Liver (tissue), 9 donors: ENCODE data around the gene CYB5R4. TPM values are rescaled to one million over a fixed set of nuclear protein-coding genes. Genes with fewer than 3 reads are reported as not detected.
"Not testable (repeated sequence)": the region's sequence is repeated elsewhere in the genome, so short reads cannot be mapped to it uniquely, and the experiment has no call there.

Experiments used
- DNase-seq: peaks from one replicate; pipeline ENCODE4 v3.0.0-alpha.2; 2017; ENCODE audit warnings: low spot score
- H3K27ac ChIP-seq, 2 donors: one replicate each; pipeline ENCODE4 v1.7.0; 2013; ENCODE audit warnings: inconsistent platforms in 2 of 2, low read length in 2 of 2, control low read depth in 1 of 2, low read depth in 1 of 2, mild to moderate bottlenecking in 1 of 2
- H3K27me3 ChIP-seq, 4 donors: one replicate each; pipeline versions ENCODE4 v1.6.1 to v1.7.0; 2013; ENCODE audit warnings: low read length in 3 of 4, inconsistent platforms in 1 of 4, mild to moderate bottlenecking in 1 of 4, moderate library complexity in 1 of 4; ENCODE audit not compliant: control insufficient read depth in 4 of 4, insufficient read depth in 4 of 4
- H3K36me3 ChIP-seq, 4 donors: one replicate each; pipeline versions ENCODE4 v1.6.1 to v1.7.0; 2013; ENCODE audit warnings: low read length in 3 of 4, mild to moderate bottlenecking in 3 of 4, low read depth in 1 of 4, moderate library complexity in 1 of 4; ENCODE audit not compliant: control insufficient read depth in 4 of 4, insufficient read depth in 3 of 4
- H3K4me1 ChIP-seq, 4 donors: one replicate each; pipeline versions ENCODE4 v1.6.1 to v1.7.0; 2013; ENCODE audit warnings: low read length in 3 of 4, mild to moderate bottlenecking in 3 of 4, moderate library complexity in 1 of 4; ENCODE audit not compliant: control insufficient read depth in 4 of 4, insufficient read depth in 4 of 4
- H3K4me3 ChIP-seq, 3 donors: one replicate each; pipeline versions ENCODE4 v1.6.1 to v1.7.0; 2013; ENCODE audit warnings: low read length in 3 of 3, control low read depth in 1 of 3, low read depth in 1 of 3, mild to moderate bottlenecking in 1 of 3
- H3K9ac ChIP-seq, 2 donors: one replicate each; pipeline ENCODE4 v1.7.0; 2013; ENCODE audit warnings: low read length in 2 of 2, mild to moderate bottlenecking in 2 of 2, moderate library complexity in 2 of 2, control low read depth in 1 of 2, low read depth in 1 of 2
- H3K9me3 ChIP-seq, 4 donors: one replicate each; pipeline versions ENCODE4 v1.6.1 to v1.7.0; 2013; ENCODE audit warnings: low read length in 3 of 4; ENCODE audit not compliant: control insufficient read depth in 4 of 4
- CTCF ChIP-seq: fragments of 150-350 bp; IDR thresholded peaks from 2 replicates; pipeline ENCODE4 v1.5.1; 2017; ENCODE audit warnings: improper control_type of control experiment, low read depth, low read length; ENCODE audit not compliant: missing input control
- FOXA1 ChIP-seq: IDR thresholded peaks from 2 replicates; pipeline ENCODE4 v1.6.1; 2016; ENCODE audit warnings: antibody characterized with exemption
- FOXA2 ChIP-seq: IDR thresholded peaks from 2 replicates; pipeline ENCODE4 v1.6.1; 2016; ENCODE audit warnings: antibody characterized with exemption
- GABPA ChIP-seq, 2 donors: IDR thresholded peaks in 1 of 2; conservative IDR thresholded peaks in 1 of 2; 2 replicates each; pipeline ENCODE4 v1.6.1; 2016; ENCODE audit warnings: antibody characterized with exemption in 2 of 2, mild to moderate bottlenecking in 1 of 2, moderate library complexity in 1 of 2
- HNF4A ChIP-seq, 2 donors: conservative IDR thresholded peaks; 2 replicates each; pipeline ENCODE4 v1.6.1; 2016; ENCODE audit warnings: antibody characterized with exemption in 2 of 2, mild to moderate bottlenecking in 2 of 2
- HNF4G ChIP-seq: IDR thresholded peaks from 2 replicates; pipeline ENCODE4 v1.6.1; 2016; ENCODE audit warnings: antibody characterized with exemption
- JUND ChIP-seq, 2 donors: IDR thresholded peaks; 2 replicates each; pipeline ENCODE4 v1.6.1; 2016; ENCODE audit warnings: antibody characterized with exemption in 2 of 2
- NR2F2 ChIP-seq: IDR thresholded peaks from 2 replicates; pipeline ENCODE4 v1.6.1; 2016; ENCODE audit warnings: antibody characterized with exemption
- RAD21 ChIP-seq, 2 donors: IDR thresholded peaks; 2 replicates each; pipeline ENCODE4 v1.6.1; 2016; ENCODE audit warnings: antibody characterized with exemption in 2 of 2, mild to moderate bottlenecking in 2 of 2
- REST ChIP-seq: IDR thresholded peaks from 2 replicates; pipeline ENCODE4 v1.6.1; 2016; ENCODE audit warnings: antibody characterized with exemption, mild to moderate bottlenecking
- SP1 ChIP-seq: IDR thresholded peaks from 2 replicates; pipeline ENCODE4 v1.6.1; 2018; ENCODE audit warnings: antibody characterized with exemption, mild to moderate bottlenecking
- TAF1 ChIP-seq: conservative IDR thresholded peaks from 2 replicates; pipeline ENCODE4 v1.6.1; 2016; ENCODE audit warnings: antibody characterized with exemption, mild to moderate bottlenecking
- YY1 ChIP-seq: IDR thresholded peaks from 2 replicates; pipeline ENCODE4 v1.6.1; 2016; ENCODE audit warnings: antibody characterized with exemption, mild to moderate bottlenecking
- ZBTB33 ChIP-seq: IDR thresholded peaks from 2 replicates; pipeline ENCODE4 v1.6.1; 2016; ENCODE audit warnings: antibody characterized with exemption
- WGBS: extraction: QIAGEN DNeasy Blood & Tissue Kit; methylation state at CpG from one replicate; pipeline ENCODE4 v1.1.7; 2013; 5-methylcytosine and 5-hydroxymethylcytosine counted together
- polyA plus RNA-seq, 2 donors: library from polyadenylated mRNA; stranded (reverse) in 1 of 2; unstranded in 1 of 2; fragments of 200-250 nt in 1 of 2; fragments of >200 nt in 1 of 2; fragmentation: Nextera tagmentation in 1 of 2; extraction: Ambion mirVana in 1 of 2; gene quantifications; one replicate each; pipeline versions ENCODE4 v1.2.1 to v1.2.3, GENCODE V29; 2013 to 2015
- total RNA-seq, 2 donors: library from RNA; depleted of rRNA; stranded (reverse); fragments of >200 nt; gene quantifications; one replicate each; pipeline ENCODE4 v1.2.3, GENCODE V29; 2014
- TF ChIP-seq, protein P1 (sequence below): IDR thresholded peaks from 2 replicates; pipeline ENCODE4 v1.6.1; 2016; ENCODE audit warnings: antibody characterized with exemption
- TF ChIP-seq, protein P2 (sequence below): IDR thresholded peaks from 2 replicates; pipeline ENCODE4 v1.6.1; 2016; ENCODE audit warnings: antibody characterized with exemption
- donor health status: healthy.
- donor health status: healthy.
- donor health status: healthy.
- donor health status: healthy.
- donor health status: healthy.

The CYB5R4 gene
- total and polyA plus RNA-seq, 4 donors: 3.4 to 7.8 (median 5.4) TPM

DNA sequence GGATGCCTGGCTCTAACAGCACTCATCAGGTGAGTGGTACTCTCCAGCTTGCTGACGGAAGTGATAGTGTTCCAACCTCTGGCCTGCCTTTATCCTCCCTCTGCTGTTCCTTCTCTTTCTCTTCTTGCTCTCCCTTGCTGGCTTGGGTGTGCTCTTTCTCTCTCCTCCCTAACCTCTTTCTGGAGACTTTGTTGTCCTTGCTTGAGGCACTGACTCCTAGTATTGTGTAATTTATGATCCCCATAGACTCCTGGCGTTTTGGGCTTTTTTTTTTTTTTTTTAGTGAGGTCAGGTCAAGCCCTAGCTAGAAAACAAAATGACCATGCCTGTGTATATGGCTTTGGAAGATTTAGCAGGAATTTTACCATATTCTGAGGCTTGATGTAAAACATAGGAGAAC is 89.4 kb downstream of the CYB5R4 start:
- no peak overlapping the region for H3K27ac ChIP-seq
- H3K9me3 ChIP-seq: no peaks in the 10 kb centered on the region
- no peak for TF ChIP-seq ZBTB33
- no peak for TF ChIP-seq NR2F2
- no peak for TF ChIP-seq REST
- TF ChIP-seq FOXA1: no peak
- no peak for TF ChIP-seq YY1
- TF ChIP-seq, protein P1, sequence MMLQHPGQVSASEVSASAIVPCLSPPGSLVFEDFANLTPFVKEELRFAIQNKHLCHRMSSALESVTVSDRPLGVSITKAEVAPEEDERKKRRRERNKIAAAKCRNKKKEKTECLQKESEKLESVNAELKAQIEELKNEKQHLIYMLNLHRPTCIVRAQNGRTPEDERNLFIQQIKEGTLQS: no peak
- no peak for TF ChIP-seq FOXA2
- TF ChIP-seq RAD21 (IDR thresholded peaks at IDR 0.05): no peak
- TF ChIP-seq, protein P2, sequence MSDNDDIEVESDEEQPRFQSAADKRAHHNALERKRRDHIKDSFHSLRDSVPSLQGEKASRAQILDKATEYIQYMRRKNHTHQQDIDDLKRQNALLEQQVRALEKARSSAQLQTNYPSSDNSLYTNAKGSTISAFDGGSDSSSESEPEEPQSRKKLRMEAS: no peak
- no peak for TF ChIP-seq HNF4G
- no peak for TF ChIP-seq HNF4A (conservative IDR thresholded peaks at IDR 0.05)
- TF ChIP-seq TAF1: no peak
- no peak for TF ChIP-seq GABPA (IDR thresholded peaks at IDR 0.05 in 1 of 2, conservative IDR thresholded peaks at IDR 0.05 in 1 of 2)
- H3K9ac ChIP-seq: no peak overlapping the region
- no peaks in the 10 kb centered on the region for H3K36me3 ChIP-seq
- H3K4me3 ChIP-seq: no peak overlapping the region
- H3K4me1 ChIP-seq: no peaks in the 10 kb centered on the region
- 69% methylated on average over 2 of the region's 2 CpGs for WGBS
- no peak for DNase-seq
- H3K27me3 ChIP-seq: no peaks in the 10 kb centered on the region

DNA sequence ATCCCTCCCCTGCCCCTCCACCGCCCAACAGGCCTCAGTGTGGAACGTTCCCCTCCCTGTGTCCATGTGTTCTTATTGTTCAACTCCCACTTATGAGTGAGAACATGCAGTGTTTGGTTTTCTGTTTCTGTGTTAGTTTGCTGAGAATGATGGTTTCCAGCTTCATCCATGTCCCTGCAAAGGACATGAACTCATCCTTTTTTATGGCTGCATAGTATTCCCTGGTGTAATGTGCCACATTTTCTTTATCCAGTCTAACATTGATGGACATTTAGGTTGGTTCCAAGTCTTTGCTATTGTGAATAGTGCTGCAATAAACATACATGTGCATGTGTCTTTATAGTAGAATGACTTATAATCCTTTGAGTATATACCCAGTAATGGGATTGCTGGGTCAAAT is 91.9 kb downstream of the CYB5R4 start:
- not testable (repeated sequence) for H3K4me1 ChIP-seq, H3K36me3 ChIP-seq, H3K4me3 ChIP-seq, H3K27me3 ChIP-seq, H3K27ac ChIP-seq, DNase-seq, H3K9ac ChIP-seq, H3K9me3 ChIP-seq
- 97% methylated on average over 2 of the region's 2 CpGs for WGBS

DNA sequence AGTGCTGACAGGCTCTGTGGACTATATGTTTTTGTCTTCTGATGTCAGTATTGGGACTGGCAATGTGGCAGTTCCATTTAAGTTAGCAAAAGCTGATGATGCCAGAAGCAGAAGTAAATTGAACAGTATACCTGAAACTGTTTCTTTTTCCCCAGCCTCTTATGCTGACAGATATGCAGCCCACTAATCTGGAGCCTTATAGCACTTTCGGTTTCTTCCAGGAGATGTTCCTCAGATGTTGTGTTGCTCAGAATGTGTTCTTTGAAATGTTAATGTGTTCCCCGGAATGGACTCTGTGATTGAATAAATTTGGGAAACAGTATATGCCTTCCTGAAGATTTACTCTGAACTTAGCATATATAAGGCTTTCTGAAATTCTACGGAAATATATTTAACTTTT is 93.3 kb downstream of the CYB5R4 start:
- H3K36me3 ChIP-seq: peaks cover 0 to 6% (median 1%) of the 10 kb centered on the region in 4 donors
- H3K4me1 ChIP-seq: no peaks in the 10 kb centered on the region
- no peak overlapping the region for H3K9ac ChIP-seq
- H3K9me3 ChIP-seq: no peaks in the 10 kb centered on the region
- no peak for DNase-seq
- H3K27me3 ChIP-seq: no peaks in the 10 kb centered on the region
- WGBS: 86% methylated on average over 3 of the region's 3 CpGs
- no peak overlapping the region for H3K27ac ChIP-seq
- no peak overlapping the region for H3K4me3 ChIP-seq
- no peak for TF ChIP-seq FOXA2
- no peak for TF ChIP-seq CTCF
- TF ChIP-seq JUND (IDR thresholded peaks at IDR 0.05): no peak
- TF ChIP-seq FOXA1: no peak
- no peak for TF ChIP-seq HNF4G
- TF ChIP-seq RAD21 (IDR thresholded peaks at IDR 0.05): no peak
- no peak for TF ChIP-seq SP1
- TF ChIP-seq HNF4A (conservative IDR thresholded peaks at IDR 0.05): no peak
- TF ChIP-seq, protein P2: no peak
- TF ChIP-seq TAF1: no peak
- TF ChIP-seq REST: no peak
- TF ChIP-seq YY1: no peak
